ENCODE measurements around the gene VWA8. TPM values are rescaled to one million over a fixed set of nuclear protein-coding genes. Genes with fewer than 3 reads are reported as not detected.

VWA8 gene
- total RNA-seq, 1 experiment from 2014 or later = 22.6 TPM

GRCh38 chr13:41639237-41639904, 321.5 kb downstream of the VWA8 start:
- CTCF ChIA-PET = no interaction called here
- no peak overlapping the region for H3K4me3 ChIP-seq (replicated peaks in 1 of 2; ENCODE audit: low read depth in 1 of 2, low read length in 2 of 2)
- no peak for DNase-seq (ENCODE audit: low read depth, low spot score)
- no peaks in the 10 kb centered on the region for H3K9me2 ChIP-seq (ENCODE audit: insufficient read depth)
- no TSS peak for BruUV-seq (replicated peaks)
- H3K27me3 ChIP-seq (ENCODE audit: insufficient read depth, low read length) = no peaks in the 10 kb centered on the region
- no peaks in the 10 kb centered on the region for H3K36me3 ChIP-seq (ENCODE audit: control insufficient read depth in 1 of 2, insufficient read depth in 2 of 2, low read length in 2 of 2)
- H4K20me1 ChIP-seq (ENCODE audit: insufficient read depth) = no peaks in the 10 kb centered on the region
- no peaks in the 10 kb centered on the region for H3K79me2 ChIP-seq (ENCODE audit: insufficient read depth, low read length)
- no peaks in the 10 kb centered on the region for H3K9me3 ChIP-seq (ENCODE audit: control insufficient read depth in 1 of 2, insufficient read depth in 1 of 2, low read depth in 1 of 2, low read length in 2 of 2)
- H3K4me1 ChIP-seq (ENCODE audit: control insufficient read depth in 1 of 2, insufficient read depth in 2 of 2, low read length in 2 of 2) = peaks cover 6 to 8% of the 10 kb centered on the region in 2 experiments
- no peak for ATAC-seq
- H3K9ac ChIP-seq (ENCODE audit: low read length) = no peak overlapping the region
- no peak for TF ChIP-seq CTCF (IDR thresholded peaks at IDR 0.05 in 2 of 3, conservative IDR thresholded peaks at IDR 0.05 in 1 of 3; ENCODE audit: borderline replicate concordance in 1 of 3, insufficient read depth in 1 of 3, low read depth in 2 of 3, low read length in 2 of 3)
- no peak for TF ChIP-seq REST (IDR thresholded peaks at IDR 0.05; ENCODE audit: low read depth)
- TF ChIP-seq SP1 (IDR thresholded peaks at IDR 0.05; ENCODE audit: low read depth) = no peak
- no peak for TF ChIP-seq FOSL1 (IDR thresholded peaks at IDR 0.05; ENCODE audit: low read depth)
- no peak for TF ChIP-seq RAD21 (IDR thresholded peaks at IDR 0.05; ENCODE audit: low read depth)
- intact Hi-C loops (cut with micrococcal nuclease) = no loop called here
- H2AFZ ChIP-seq (ENCODE audit: low read depth, low read length, poor library complexity, severe bottlenecking) = no peak overlapping the region
- no peak overlapping the region for H3K4me2 ChIP-seq (ENCODE audit: low read length)
- POLR2A ChIA-PET = interaction anchor here (0.6 kb wide), 1 partner anchor 10 kb away, joined by 3 read pairs; no protein-coding TSS in a partner anchor
- H3K27ac ChIP-seq (ENCODE audit: low read depth, low read length) = no peak overlapping the region
- RAD21 ChIA-PET (ENCODE audit: low non-redundant PET in 1 of 2, low total read pairs in 2 of 2, uncharacterized antibody in 2 of 2, unreplicated experiment in 2 of 2) = no interaction called here

Measured in HCT116 (cell line).